Astrocyte of the hippocampus (primary cell): ENCODE data around the gene CAPN12.
A peak's percentile ranks its signal among the peaks of the same experiment; 100 is the strongest.

Experiments used
- DNase-seq: peaks from one replicate; pipeline ENCODE4 v3.0.0; 2011; ENCODE audit warnings: low read depth, low spot score

The CAPN12 gene

DNA sequence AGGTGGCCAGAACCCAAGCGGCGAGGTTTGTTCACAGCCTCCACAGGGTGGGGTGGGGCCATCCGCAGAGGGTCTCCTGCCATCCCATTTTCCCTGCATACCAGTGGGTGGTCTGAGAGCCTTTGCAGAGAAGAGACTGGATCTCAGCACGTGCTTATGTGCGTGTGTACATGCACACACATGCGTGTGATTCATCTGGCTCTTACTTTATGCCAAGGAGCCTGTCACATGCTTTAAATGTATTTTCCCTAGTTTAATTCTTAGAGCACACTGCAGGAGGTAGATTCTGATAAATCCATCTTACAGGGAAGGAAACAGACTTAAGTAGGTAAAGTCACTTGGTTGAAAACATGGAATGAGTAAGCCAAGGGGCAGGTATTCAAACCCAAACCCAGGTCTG is 47.1 kb downstream of the CAPN12 start:
- DNase-seq, result no peak

DNA sequence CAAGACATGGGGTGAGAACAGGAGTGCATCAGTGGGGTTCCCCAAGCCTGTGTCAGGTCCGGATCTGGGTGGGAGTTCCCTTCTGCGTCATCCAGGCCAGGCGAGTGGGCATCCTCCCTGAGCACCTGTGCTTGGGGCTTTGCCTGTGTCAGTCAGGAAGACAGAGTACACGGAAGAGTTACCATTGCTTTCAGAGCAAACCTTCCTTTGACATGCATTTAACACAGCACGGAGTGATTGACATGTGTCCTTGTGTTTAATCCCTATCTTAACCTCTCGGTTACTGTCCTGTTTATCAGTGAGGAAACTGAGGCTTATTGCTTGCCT is 47.6 kb downstream of the CAPN12 start:
- DNase-seq, result no peak

DNA sequence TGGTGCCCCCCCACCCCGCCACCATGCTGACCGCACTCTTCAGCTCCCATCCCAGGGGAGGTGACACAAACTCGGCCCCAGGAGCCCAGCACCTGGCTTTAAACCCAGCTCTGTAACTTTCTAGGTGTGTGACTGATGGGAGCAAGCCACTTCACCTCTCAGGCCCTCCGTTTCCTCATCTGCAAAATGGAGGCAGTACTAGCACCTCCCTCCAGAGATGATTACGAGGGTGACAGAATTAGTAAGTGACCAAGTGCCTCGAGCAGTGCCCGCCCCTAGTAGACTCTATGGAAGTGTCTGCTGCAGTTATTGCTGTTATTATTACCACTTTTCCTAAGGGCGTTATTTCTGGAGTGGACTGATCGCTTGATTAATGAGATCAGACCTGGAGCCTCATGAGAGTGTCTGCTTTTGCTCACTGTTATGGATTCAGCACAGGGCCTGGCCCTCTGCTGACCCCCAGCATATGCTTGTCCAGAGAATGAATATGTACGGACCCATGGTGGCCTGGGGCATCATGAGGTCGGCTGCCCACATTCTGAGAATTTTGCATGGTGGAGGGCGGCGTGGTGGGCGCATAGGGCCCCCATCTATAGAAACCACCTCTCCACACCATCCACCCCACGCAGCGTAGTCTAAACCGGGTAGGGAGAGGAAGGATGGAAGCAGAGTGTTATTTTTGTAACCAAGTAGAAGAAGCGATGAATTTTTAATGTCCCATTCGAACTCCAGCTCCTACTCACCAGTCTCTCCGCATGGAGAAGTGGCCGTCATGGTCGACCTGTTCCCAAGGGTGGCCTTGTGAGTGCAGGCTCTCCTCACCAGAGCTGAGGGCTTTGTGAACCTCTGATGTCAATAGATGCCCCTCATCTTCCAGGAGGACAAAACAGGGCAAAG is 48.2 kb downstream of the CAPN12 start:
- DNase-seq, result no peak

DNA sequence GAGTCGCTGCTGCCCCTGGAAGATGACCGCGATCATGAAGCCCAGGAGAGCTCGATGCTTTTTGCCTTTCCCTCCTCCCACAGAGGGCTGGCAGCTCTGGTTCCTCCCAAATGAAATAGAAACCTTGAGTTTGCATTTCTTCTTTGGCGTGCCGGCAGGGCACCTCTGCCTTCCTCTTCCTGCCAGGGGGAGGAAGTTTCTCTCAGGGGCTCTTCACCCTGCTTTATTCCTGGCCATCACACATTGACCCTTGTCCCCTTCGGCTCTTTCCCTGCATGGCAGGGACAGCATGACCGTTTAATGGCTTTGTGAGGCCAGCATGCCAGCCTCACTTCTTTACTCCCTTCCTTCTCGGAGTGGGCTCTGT is 49.0 kb downstream of the CAPN12 start:
- no peak for DNase-seq

DNA sequence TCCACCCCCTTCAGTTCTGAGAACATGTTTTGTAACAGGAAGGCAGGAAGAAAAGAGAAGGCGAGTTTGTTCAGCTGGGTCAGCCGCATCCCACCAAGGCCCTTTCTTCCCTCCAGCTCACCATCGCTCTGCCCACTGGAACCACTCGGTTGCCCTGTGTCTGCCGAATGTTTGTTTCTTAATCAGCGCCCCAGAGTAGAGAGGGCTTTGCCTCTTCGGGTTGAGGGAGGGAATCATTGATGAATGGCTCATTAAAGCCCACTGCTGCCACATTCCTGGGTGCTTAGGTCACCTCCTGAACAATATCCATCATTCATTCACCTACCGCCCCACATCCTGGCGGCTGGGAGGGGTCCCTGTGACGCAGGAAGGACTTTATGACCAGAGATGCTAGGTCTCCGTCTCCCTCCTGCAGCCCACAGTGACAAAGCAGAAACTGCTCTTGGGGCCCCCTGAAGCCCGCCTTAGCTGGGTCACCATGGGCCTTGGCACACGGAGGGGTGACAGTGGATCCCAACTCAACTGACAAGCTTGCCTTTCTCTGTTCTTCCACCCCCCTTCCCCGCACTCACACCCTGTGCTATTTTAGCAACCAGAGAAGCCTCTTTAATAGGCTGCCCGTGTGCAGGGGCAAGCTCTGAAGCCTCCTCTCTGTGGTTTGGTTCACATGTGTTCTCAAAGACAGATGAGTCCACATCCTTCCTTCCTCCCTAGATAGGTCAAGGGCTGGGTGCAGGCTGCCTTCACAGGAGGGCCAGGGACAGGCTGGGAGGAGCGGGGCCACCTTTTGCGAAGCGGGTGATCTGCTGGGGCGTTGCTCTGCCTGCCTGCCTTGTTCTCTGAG is 50.7 kb downstream of the CAPN12 start:
- DNase-seq, result peak; percentile 97

DNA sequence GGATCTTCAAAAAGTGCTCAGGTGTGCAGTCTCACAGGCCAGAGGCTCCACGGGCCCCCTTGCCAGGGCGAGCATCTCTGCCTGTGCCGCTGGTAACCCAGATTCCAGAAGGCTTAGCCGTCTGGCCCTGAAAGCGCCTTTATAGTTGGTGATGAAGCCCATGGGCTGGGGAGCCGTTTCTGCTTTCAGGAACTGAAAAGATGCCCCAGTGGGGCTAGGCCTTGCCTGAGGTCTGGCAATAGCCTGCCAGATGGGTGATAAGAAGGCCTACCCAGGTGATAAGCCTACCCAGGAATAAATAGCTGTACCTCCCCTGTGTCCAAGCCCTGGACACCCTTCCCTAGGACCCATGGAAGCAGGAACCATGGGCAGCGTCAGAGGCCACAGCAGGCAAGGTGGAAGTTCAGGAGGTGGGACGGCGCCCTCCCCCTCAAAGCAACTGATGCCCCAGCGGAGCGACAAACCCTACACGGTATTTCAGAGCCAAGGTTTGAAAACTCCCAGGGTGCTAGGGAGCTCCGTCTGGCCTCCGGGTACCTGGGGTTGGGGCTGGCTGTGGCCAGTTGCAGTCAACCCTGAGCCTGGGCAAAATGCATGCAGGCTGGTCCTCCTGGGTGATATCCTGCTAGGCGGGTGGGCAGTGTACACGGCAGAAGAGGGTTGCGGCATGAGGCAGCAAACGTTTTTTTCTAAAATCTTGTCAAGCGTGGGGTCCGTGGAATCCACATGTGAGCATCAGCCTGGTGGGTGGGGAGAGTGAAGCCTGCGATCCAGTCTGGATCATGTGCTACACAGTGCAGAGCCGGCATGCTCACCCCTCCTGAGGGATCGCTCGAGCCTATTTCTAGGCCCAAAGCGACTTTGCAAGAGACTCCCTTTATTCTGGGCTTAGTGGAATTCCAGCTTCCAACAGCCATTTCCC is 51.6 kb downstream of the CAPN12 start:
- DNase-seq, result no peak

DNA sequence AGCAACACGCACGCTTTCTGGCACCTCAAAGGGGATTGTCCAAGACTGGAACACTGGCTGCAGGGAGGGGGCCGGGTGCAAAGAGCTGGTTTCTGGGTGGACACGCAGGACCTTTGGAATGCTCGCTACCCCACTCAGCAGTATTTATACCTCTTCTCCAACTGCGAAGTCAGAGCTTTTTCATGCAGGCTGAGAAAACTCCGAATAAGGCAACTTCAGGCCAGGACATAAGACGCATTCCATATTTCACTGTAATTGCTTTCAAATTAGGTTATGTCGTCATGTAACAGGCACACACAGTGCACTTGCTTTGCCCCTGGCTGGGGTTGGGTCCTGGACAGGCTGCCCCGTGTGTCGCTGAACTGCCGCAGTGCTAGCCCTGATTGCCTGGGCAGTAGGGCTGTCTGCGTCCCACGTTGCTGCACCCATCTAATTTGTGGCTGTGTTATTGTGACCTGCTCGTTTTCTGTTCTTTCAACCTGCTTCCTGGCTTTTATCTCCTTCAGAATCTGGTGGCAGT is 52.3 kb downstream of the CAPN12 start:
- DNase-seq, result peak; percentile 90

DNA sequence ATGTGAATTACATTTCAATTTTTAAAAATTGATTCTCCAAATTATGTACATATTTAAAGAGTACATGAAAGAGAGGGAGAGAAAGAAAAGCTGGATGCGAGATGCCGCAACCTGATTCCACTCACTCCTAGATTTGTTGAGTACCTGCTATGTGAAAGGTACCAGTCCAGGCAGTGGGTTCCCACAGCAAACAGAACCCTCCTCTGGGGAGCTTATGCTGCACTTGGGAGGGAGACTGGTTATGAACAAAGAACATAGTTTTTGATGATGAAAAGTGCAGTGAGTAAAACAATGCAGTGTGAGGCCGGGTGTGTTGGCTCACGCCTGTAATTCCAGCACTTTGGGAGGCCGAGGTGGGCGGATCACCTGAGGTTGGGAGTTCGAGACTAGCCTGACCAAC is 53.4 kb downstream of the CAPN12 start:
- DNase-seq, result no peak

DNA sequence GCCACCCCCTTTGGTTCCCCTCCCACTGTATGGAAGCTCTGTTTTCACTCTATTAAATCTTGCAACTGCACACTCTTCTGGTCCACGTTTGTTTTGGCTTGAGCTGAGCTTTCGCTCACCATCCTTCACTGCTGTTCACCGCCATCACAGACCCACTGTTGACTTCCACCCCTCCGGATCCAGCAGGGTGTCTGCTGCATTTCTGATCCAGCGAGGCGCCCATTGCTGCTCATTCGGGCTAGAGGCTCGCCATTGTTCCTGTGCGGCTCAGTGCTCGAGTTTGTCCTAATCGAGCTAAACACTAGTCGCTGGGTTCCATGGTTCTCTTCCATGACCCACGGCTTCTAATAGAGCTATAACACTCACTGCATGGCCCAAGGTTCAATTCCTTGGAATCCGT is 54.1 kb downstream of the CAPN12 start:
- no peak for DNase-seq

DNA sequence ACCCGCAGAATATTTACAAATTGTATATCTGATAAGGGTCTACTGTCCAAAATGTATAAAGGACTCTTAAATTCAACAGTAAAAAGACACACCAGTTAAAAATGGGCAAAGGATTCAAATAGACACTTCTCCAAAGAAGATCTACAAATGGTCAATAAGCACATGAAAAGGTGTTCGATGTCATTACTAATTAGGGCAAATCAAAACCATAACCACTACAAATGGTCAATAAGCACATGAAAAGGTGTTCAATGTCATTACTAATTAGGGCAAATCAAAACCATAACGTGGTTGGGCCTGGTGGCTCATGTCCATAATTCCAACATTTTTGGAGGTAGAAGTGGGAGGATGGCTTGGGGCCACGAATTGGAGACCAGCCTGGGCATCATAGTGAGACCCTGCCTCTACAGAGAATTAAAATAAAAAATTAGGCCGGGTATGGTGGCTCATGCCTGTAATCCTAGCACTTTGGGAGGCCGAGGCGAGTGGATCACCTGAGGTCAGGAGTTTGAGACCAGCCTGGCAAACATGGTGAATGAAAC is 56.4 kb downstream of the CAPN12 start:
- DNase-seq, result no peak

DNA sequence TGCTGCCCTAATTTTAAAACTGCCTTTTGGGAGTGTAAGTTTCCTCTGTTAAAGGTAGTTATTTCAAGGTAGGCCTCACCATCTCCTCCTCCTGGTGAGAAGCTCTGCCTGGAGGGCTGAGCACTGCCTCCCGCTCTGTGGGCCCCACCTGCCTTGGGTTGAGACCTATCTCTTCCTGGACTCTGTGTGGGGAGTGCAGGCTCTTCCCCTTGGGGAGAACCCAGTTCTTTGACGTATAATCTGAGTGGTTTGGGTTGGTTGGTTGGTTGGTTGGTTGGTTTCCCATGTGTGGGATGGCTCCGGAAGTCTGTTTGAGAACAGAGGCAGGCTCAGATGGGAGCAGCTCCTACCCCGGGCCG is 57.8 kb downstream of the CAPN12 start:
- DNase-seq, result no peak

DNA sequence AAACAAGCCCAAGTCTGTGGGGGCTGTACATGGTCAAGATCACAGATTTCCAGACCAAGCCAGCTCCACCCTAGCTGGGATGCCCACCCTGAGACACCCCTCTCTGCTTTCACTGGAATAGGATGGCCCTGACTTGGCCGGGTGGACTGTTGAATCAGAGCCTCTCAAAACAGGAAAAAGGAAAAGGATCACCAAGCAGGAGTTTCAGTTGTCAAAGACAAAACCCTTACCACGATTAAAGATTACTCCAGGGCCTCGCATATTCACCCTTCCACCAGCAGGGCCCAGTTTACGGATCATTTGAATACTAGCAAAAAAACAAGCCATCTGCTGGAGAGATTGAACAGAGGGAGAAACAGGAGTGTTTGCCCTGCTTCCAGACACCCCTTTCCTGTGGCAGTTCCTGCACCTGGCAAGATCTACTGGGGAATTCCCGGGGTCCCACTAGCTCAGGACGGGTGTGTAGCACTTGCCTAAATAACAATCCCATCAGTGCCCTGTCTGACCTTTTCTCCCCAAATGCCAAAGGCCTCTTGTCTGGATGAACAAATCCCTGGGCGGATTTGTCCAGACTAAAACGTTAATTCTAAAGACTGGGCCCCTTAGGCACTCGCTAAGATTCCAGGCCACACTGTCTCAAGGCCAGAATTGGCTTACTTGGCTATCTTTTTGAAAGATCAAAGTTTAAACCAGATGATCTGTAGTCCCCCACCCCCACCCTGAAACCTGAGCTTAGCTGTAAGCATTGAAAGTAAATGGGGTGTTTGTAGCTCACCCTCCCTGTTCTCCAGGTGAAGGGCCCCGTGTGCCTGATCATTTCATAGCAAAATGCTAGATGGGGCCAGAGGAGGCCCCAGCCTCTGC is 58.4 kb downstream of the CAPN12 start:
- peak; percentile 71 for DNase-seq

DNA sequence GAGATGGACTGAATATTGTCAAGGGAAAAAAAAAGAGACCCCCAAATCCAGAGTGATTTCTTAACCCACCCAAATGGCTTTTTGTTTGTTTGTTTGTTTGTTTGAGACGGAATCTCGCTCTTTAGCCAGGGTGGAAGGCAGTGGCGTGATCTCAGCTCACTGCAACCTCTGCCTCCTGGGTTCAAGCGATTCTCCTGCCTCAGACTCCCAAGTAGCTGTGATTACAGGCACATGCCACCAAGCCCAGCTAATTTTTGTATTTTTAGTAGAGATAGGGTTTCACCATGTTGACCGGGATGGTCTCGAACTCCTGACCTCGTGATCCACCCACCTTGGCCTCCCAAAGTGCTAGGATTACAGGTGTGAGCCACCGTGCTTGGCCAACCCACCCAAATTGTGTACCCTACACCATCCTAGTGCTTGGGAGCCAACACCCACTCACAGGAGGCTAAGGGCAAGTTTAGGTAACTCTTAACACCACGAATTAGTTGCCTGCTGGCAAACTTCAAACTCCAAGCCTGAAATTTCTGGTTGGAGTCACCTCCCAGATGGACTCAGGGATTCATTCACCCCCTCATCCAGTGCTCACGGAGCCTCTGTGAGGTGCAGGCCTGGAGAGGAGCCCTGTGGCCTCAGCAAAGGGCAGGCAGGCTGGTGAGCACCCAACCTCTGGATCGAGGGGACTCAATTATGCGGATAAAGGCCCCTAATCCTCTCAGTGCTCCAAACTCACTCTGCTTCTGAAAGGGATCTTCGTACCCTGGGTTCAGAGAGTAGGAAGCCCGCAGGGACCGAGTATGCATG is 59.2 kb downstream of the CAPN12 start:
- no peak for DNase-seq

DNA sequence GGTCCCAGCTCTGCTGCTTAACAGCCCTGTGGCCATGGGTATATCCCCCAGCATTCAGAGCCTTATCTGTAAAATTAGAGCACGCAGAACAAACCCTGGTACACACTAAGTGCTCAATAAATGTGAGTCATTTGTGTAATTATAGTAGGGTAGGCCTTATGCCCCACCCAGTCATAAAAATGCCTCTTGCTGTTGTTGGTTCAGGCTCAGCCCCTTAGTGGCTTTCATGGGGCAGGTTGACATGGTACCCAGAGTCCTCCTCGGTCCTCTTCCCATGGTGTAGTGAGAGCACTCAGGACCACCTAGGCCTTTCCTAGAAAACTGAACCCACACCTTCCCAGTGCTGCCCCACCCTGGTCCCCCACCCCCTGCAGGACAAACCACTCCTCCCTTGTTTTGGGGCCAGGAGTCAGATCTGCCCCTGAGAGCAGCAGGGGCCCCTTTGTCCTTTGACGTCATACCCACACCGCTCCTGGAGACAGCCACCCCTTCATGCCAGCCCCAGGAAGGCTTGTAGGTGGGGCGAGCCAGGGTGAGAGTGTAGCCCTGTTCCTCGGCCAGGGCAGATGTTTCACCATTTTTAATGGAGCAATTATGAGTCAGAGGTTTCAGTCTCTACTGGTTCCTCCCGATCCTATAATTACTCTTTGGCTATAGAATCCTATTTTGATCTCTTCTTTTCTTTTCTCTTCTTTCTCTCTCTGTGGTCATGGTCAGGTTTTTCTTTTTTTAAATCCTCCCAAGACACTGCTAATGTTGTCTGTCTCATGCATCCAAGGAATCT is 60.0 kb downstream of the CAPN12 start:
- DNase-seq, result peak; percentile 91

DNA sequence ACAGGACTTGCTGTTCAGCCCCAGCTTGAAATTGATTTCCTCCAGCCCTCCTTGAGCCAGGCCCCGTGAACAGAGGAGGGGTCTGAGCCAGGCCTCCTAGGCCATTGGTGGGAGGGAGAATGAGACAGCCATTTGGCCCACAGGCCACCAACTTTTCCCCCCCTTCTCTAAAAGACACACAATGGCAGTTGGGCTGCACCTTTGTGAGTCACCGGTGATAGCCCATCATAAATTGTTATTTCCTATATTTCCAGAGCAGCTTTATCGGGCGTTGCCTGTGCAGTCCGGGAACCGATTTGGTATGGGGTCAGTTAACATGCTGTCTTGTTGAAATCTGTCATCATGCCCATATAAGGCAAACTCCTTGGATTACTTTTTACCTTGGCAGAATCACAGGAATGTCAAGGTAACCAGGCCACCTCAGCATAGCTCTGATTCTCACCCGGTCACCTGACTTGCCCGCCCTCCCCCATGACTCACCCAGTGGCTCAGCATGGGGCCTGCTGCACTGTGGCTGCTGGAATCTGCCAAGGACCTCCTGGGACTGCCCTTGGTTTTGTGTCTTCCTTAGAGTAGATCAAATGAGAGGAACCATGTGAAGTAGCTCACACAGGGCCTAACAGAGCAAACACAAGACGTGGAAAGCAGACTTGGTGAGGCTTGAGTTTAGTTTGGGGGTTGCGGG is 60.7 kb downstream of the CAPN12 start:
- DNase-seq, result peak; percentile 99

DNA sequence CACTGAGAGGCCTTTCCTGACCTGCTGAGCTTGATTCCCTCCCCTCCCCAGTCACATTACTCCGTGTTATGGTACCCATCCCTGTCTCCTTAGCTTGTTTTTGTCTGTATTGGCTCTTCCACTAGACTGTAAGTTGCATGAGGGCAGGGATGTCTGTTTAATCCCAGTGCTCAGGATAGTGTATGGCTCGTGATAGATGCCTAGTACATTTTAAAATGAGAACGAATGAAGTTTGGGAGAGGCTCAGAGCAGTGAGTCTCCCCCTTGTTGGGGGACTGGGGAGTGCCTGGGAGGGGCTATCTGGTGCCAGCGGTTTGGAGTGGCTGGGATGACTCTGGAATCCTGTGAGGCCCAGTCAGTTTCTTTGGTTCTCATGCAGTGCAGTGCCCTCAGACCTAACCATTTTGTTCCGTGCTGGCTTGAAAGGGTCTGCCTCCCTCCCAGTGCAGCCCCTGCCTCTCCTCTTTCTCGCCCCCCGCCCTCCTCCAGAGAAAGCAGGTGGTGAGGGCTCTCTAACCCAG is 61.3 kb downstream of the CAPN12 start:
- no peak for DNase-seq

DNA sequence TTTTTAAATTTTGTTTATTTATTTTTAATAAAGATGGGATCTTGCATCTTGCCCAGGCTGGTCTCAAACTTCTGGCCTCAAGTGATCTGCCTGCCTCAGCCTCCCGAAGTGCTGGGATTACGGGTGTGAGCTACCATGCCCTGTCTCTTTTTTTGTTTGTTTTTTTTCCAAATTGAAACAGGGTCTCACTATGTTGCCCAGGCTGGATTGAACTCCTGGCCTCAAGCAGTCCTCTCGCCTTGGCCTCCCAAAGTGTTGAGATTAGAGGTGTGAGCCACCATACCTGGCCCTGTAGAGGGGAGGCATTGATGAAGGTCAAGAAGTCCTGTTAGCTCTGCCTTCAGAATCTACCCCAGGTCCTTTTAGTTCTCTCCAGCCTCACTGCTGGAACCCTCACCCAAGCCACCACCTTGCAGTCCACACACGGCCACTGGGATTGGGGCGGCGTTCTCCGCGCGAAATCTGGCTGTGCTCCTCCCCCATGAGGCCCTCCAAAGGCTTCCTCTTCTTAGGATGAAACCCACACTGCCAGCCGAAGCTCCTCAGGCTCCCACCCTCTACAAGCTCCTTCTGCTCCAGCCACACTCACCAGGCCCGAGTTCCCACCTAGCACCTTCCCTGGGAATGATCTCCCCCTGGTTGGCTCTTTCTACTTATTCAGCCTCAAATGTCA is 61.9 kb downstream of the CAPN12 start:
- no peak for DNase-seq
